Measurements from ENCODE around the gene BCL2A1. TPM values are rescaled to one million over a fixed set of nuclear protein-coding genes. Genes with fewer than 3 reads are reported as not detected.

BCL2A1 gene
- total and polyA plus RNA-seq, 10 of the 15 experiments (the other 5 are each of a cell fraction or from before 2014, with no cell fraction given) = 181 to 570 (median 321) TPM

DNA sequence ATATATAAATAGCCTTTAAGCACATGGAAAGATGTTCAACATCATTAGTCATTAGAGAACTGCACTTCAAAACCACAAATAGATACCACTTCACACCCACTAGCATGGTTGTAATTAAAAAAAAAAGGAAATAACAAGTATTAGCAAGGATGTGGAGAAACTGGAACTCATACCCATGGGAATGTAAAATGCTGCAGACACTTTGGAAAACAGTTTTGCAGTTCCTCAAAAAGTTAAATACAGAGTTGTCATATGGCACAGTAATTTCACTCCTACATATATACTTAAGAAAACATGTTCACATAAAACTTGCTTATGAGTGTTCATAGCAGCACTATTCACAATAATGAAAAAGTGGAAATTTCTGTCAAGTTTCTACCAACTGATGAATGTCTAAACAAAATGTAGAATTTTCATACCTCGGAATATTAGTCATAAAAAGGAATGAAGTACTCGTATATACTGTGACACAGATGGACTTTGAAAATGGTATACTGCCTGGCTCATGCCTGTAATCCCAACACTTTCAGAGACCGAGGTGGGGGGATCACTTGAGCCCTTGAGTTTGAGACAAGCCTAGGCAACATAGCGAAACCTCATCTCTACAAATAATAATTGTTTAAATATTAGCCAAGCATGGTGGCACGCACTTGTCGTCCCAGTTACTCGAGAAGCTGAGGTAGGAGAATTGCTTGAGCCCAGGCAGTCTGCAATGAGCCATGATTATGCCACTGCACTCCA is 28.1 kb downstream of the BCL2A1 start (continued):
- TF ChIP-seq, protein P1, sequence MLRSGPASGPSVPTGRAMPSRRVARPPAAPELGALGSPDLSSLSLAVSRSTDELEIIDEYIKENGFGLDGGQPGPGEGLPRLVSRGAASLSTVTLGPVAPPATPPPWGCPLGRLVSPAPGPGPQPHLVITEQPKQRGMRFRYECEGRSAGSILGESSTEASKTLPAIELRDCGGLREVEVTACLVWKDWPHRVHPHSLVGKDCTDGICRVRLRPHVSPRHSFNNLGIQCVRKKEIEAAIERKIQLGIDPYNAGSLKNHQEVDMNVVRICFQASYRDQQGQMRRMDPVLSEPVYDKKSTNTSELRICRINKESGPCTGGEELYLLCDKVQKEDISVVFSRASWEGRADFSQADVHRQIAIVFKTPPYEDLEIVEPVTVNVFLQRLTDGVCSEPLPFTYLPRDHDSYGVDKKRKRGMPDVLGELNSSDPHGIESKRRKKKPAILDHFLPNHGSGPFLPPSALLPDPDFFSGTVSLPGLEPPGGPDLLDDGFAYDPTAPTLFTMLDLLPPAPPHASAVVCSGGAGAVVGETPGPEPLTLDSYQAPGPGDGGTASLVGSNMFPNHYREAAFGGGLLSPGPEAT (IDR thresholded peaks at IDR 0.05; ENCODE audit: low read depth) = peak; percentile 90
- TF ChIP-seq DPF2 (IDR thresholded peaks at IDR 0.05) = peak; percentile 53; the same call in 1 of the 2 replicates
- no peak for TF ChIP-seq CHD2 (IDR thresholded peaks at IDR 0.05; ENCODE audit: borderline replicate concordance, low read depth, low read length)
- TF ChIP-seq BMI1 (IDR thresholded peaks at IDR 0.05; ENCODE audit: borderline replicate concordance) = peak; percentile 42; the same call in 1 of the 2 replicates
- TF ChIP-seq, protein P2, sequence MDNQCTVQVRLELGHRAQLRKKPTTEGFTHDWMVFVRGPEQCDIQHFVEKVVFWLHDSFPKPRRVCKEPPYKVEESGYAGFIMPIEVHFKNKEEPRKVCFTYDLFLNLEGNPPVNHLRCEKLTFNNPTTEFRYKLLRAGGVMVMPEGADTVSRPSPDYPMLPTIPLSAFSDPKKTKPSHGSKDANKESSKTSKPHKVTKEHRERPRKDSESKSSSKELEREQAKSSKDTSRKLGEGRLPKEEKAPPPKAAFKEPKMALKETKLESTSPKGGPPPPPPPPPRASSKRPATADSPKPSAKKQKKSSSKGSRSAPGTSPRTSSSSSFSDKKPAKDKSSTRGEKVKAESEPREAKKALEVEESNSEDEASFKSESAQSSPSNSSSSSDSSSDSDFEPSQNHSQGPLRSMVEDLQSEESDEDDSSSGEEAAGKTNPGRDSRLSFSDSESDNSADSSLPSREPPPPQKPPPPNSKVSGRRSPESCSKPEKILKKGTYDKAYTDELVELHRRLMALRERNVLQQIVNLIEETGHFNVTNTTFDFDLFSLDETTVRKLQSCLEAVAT (IDR thresholded peaks at IDR 0.05) = no peak

DNA sequence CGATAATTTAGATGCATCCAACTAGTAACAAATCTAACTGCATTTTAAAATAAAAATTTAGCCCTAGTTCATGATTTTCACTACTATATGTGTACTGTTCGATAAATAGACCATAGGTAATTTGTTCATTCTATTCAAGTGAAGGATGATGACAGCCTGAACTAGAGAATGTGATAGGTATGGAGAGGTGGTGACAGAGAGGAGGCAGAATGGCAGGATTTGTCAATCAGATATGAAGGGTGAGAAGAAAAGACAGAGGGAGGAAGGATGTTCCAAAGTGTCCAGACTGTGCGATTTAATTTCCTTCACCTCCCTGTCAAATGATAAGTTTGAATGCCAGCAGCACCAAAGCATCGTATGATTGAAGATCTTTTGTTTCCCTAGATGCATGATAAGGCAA is 31.6 kb downstream of the BCL2A1 start:
- H4K20me1 ChIP-seq (ENCODE audit: control insufficient read depth, insufficient read depth) = no peaks in the 10 kb centered on the region
- no TSS peak for BruUV-seq (replicated peaks)
- CTCF ChIA-PET = no interaction called here
- no peaks in the 10 kb centered on the region; the same call in 2 of the 3 replicates for H3K9me3 ChIP-seq (replicated peaks; ENCODE audit: control insufficient read depth, insufficient read depth, low read length)
- H3K36me3 ChIP-seq (ENCODE audit: control insufficient read depth in 2 of 2, insufficient read depth in 2 of 2, low read length in 1 of 2) = no peaks in the 10 kb centered on the region
- H3K4me2 ChIP-seq (ENCODE audit: control insufficient read depth, insufficient read depth) = no peak overlapping the region
- H2AFZ ChIP-seq (ENCODE audit: control insufficient read depth, low read depth, low read length) = no peak overlapping the region
- 66% methylated on average over 4 of the region's 4 CpGs for whole genome bisulfite sequencing (ENCODE audit: insufficient coverage, insufficient replicate concordance, low lambda C conversion rate, missing lambda C conversion rate)
- POLR2A ChIA-PET = interaction anchor here (0.9 kb wide), 1 partner anchor 16 kb away, joined by 4 read pairs; no protein-coding TSS in a partner anchor
- H3K79me2 ChIP-seq (ENCODE audit: control insufficient read depth, insufficient read depth, low read length) = no peaks in the 10 kb centered on the region
- no peak for DNase-seq (ENCODE audit: low read depth, low spot score)
- no peak for ATAC-seq
- SMC1A ChIA-PET (ENCODE audit: uncharacterized antibody, unreplicated experiment) = interaction anchor here (1.5 kb wide), 1 partner anchor 18 kb away, joined by 3 read pairs; no protein-coding TSS in a partner anchor
- intact Hi-C loops (cut with micrococcal nuclease; ENCODE audit: unreplicated experiment) (no loop called here), in situ Hi-C loops (cut with MboI) (no loop called here)
- no peak overlapping the region for H3K27ac ChIP-seq (ENCODE audit: control insufficient read depth, insufficient read depth)
- H3K9ac ChIP-seq (ENCODE audit: control insufficient read depth, insufficient read depth, low read length) = no peak overlapping the region
- no peak overlapping the region for H3K4me3 ChIP-seq
- H3K27me3 ChIP-seq (replicated peaks in 1 of 2; ENCODE audit: control insufficient read depth in 2 of 2, insufficient read depth in 2 of 2, low read length in 1 of 2) = no peaks in the 10 kb centered on the region
- RAD21 ChIA-PET (ENCODE audit: unreplicated experiment) = no interaction called here
- peaks cover 13% of the 10 kb centered on the region for H3K4me1 ChIP-seq (ENCODE audit: control insufficient read depth, insufficient read depth, low read length)
- TF ChIP-seq EED (IDR thresholded peaks at IDR 0.05; ENCODE audit: low read depth) (no peak), ETV6 (conservative IDR thresholded peaks at IDR 0.05 in 1 of 2, IDR thresholded peaks at IDR 0.05 in 1 of 2; ENCODE audit: borderline replicate concordance in 1 of 2, low read depth in 1 of 2) (no peak), POLR2AphosphoS5 (IDR thresholded peaks at IDR 0.05; ENCODE audit: low read length) (no peak), NFYA (IDR thresholded peaks at IDR 0.05; ENCODE audit: borderline replicate concordance, low read depth, low read length) (no peak), ZNF274 (IDR thresholded peaks at IDR 0.05; ENCODE audit: insufficient read depth, insufficient read length) (no peak)
- TF ChIP-seq, protein P3, sequence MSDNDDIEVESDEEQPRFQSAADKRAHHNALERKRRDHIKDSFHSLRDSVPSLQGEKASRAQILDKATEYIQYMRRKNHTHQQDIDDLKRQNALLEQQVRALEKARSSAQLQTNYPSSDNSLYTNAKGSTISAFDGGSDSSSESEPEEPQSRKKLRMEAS (IDR thresholded peaks at IDR 0.05; ENCODE audit: low read depth, low read length) = no peak
- TF ChIP-seq, protein P4, sequence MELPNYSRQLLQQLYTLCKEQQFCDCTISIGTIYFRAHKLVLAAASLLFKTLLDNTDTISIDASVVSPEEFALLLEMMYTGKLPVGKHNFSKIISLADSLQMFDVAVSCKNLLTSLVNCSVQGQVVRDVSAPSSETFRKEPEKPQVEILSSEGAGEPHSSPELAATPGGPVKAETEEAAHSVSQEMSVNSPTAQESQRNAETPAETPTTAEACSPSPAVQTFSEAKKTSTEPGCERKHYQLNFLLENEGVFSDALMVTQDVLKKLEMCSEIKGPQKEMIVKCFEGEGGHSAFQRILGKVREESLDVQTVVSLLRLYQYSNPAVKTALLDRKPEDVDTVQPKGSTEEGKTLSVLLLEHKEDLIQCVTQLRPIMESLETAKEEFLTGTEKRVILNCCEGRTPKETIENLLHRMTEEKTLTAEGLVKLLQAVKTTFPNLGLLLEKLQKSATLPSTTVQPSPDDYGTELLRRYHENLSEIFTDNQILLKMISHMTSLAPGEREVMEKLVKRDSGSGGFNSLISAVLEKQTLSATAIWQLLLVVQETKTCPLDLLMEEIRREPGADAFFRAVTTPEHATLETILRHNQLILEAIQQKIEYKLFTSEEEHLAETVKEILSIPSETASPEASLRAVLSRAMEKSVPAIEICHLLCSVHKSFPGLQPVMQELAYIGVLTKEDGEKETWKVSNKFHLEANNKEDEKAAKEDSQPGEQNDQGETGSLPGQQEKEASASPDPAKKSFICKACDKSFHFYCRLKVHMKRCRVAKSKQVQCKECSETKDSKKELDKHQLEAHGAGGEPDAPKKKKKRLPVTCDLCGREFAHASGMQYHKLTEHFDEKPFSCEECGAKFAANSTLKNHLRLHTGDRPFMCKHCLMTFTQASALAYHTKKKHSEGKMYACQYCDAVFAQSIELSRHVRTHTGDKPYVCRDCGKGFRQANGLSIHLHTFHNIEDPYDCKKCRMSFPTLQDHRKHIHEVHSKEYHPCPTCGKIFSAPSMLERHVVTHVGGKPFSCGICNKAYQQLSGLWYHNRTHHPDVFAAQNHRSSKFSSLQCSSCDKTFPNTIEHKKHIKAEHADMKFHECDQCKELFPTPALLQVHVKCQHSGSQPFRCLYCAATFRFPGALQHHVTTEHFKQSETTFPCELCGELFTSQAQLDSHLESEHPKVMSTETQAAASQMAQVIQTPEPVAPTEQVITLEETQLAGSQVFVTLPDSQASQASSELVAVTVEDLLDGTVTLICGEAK (IDR thresholded peaks at IDR 0.05; ENCODE audit: borderline replicate concordance) = no peak
- no peak for FAIRE-seq

Data from GM12878 (cell line).